ENCODE data around the gene SH2D1B. TPM values are rescaled to one million over a fixed set of nuclear protein-coding genes. Genes with fewer than 3 reads are reported as not detected.
"Not testable (repeated sequence)": the region's sequence is repeated elsewhere in the genome, so short reads cannot be mapped to it uniquely, and the experiment has no call there.

SH2D1B gene
- total RNA-seq, 2 donors from 2014 or later, result not detected

- H3K36me3 ChIP-seq (ENCODE audit: control insufficient read depth, insufficient read depth, low read length); H3K36me3 Mint-ChIP-seq (ENCODE audit: low read depth); H3K27me3 Mint-ChIP-seq (ENCODE audit: insufficient read depth); DNase-seq; H3K27me3 ChIP-seq (ENCODE audit: control insufficient read depth, insufficient read depth, low read length, poor library complexity, severe bottlenecking); H3K9ac ChIP-seq (ENCODE audit: extremely low read depth, low read length, poor library complexity, severe bottlenecking); H3K27ac ChIP-seq (ENCODE audit: low read depth, low read length); H3K4me3 ChIP-seq (ENCODE audit: low read length); H3K27ac Mint-ChIP-seq; H3K4me3 Mint-ChIP-seq; H3K4me1 ChIP-seq (ENCODE audit: control insufficient read depth, insufficient read depth, low read length): not testable (repeated sequence)
- 93% methylated on average over 7 of the region's 7 CpGs for WGBS, 2 experiments (ENCODE audit: insufficient coverage in 1 of 2, insufficient read length in 1 of 2)
- Mint-ChIP-seq H3K4me1 (peaks cover 13% of the 10 kb centered on the region), H3K9me3 (peaks cover 17% of the 10 kb centered on the region)
- H3K9me3 ChIP-seq (ENCODE audit: control insufficient read depth, low read length), result peaks cover 12% of the 10 kb centered on the region
Observed at GRCh38 chr1:162418584-162418983, 6.6 kb upstream of the SH2D1B start.

DNA sequence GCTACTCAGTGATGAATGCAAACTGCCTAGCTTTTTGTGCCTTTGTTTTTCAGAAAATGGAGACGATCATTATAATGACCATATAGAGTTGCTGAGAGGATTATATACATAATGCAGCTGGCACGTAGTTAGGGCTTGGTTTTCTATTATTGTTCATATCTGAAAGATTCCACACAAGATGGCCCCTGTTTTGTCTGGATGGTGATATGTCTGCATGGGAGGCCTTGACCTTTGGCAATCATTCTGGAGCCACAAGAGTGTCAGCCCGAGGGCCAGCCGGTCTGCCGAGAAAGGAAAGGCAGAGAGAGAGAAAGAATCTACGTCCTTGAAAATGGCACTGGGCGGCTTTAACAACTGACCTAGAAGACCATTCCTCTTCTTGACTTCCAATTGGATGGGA is 5.7 kb upstream of the SH2D1B start:
- TF ChIP-seq, protein P1, sequence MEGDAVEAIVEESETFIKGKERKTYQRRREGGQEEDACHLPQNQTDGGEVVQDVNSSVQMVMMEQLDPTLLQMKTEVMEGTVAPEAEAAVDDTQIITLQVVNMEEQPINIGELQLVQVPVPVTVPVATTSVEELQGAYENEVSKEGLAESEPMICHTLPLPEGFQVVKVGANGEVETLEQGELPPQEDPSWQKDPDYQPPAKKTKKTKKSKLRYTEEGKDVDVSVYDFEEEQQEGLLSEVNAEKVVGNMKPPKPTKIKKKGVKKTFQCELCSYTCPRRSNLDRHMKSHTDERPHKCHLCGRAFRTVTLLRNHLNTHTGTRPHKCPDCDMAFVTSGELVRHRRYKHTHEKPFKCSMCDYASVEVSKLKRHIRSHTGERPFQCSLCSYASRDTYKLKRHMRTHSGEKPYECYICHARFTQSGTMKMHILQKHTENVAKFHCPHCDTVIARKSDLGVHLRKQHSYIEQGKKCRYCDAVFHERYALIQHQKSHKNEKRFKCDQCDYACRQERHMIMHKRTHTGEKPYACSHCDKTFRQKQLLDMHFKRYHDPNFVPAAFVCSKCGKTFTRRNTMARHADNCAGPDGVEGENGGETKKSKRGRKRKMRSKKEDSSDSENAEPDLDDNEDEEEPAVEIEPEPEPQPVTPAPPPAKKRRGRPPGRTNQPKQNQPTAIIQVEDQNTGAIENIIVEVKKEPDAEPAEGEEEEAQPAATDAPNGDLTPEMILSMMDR (conservative IDR thresholded peaks at IDR 0.05), result no peak
- WGBS, 2 experiments (ENCODE audit: insufficient coverage in 1 of 2, insufficient read length in 1 of 2), result 92 to 94% methylated on average over 5 to 7 of the region's 7 CpGs

GRCh38 chr1:162416909-162417308 is 5.0 kb upstream of the SH2D1B start:
- Mint-ChIP-seq H3K36me3 (ENCODE audit: low read depth) (peaks cover 9% of the 10 kb centered on the region), H3K9me3 (peaks cover 17% of the 10 kb centered on the region), H3K4me1 (peaks cover 24% of the 10 kb centered on the region), H3K27me3 (ENCODE audit: insufficient read depth) (peaks cover 1% of the 10 kb centered on the region), H3K4me3 (no peak overlapping the region), H3K27ac (no peak overlapping the region)
- 82 to 89% methylated on average over 2 of the region's 2 CpGs for WGBS, 2 experiments (ENCODE audit: insufficient coverage in 1 of 2, insufficient read length in 1 of 2)
- TF ChIP-seq, protein P1 (conservative IDR thresholded peaks at IDR 0.05), result no peak
- Histone ChIP-seq H3K9me3 (ENCODE audit: control insufficient read depth, low read length) (peaks cover 12% of the 10 kb centered on the region), H3K36me3 (ENCODE audit: control insufficient read depth, insufficient read depth, low read length) (no peaks in the 10 kb centered on the region), H3K4me1 (ENCODE audit: control insufficient read depth, insufficient read depth, low read length) (peaks cover 14% of the 10 kb centered on the region), H3K27ac (ENCODE audit: low read depth, low read length) (no peak overlapping the region), H3K4me3 (ENCODE audit: low read length) (no peak overlapping the region), H3K9ac (ENCODE audit: extremely low read depth, low read length, poor library complexity, severe bottlenecking) (no peak overlapping the region), H3K27me3 (ENCODE audit: control insufficient read depth, insufficient read depth, low read length, poor library complexity, severe bottlenecking) (no peaks in the 10 kb centered on the region)
- DNase-seq, result no peak

More for the DNA sequence above, 5.7 kb upstream of the SH2D1B start:
- Histone ChIP-seq H3K27me3 (ENCODE audit: control insufficient read depth, insufficient read depth, low read length, poor library complexity, severe bottlenecking) (no peaks in the 10 kb centered on the region), H3K36me3 (ENCODE audit: control insufficient read depth, insufficient read depth, low read length) (no peaks in the 10 kb centered on the region), H3K9ac (ENCODE audit: extremely low read depth, low read length, poor library complexity, severe bottlenecking) (no peak overlapping the region), H3K4me1 (ENCODE audit: control insufficient read depth, insufficient read depth, low read length) (peaks cover 12% of the 10 kb centered on the region), H3K27ac (ENCODE audit: low read depth, low read length) (no peak overlapping the region), H3K9me3 (ENCODE audit: control insufficient read depth, low read length) (peaks cover 12% of the 10 kb centered on the region), H3K4me3 (ENCODE audit: low read length) (no peak overlapping the region)
- peaks cover 3% of the 10 kb centered on the region for H3K27me3 Mint-ChIP-seq (ENCODE audit: insufficient read depth)
- H3K9me3 Mint-ChIP-seq, result peaks cover 17% of the 10 kb centered on the region
- H3K27ac Mint-ChIP-seq, result no peak overlapping the region
- H3K4me1 Mint-ChIP-seq, result peaks cover 18% of the 10 kb centered on the region
- DNase-seq, result no peak
- peaks cover 9% of the 10 kb centered on the region for H3K36me3 Mint-ChIP-seq (ENCODE audit: low read depth)
- no peak overlapping the region for H3K4me3 Mint-ChIP-seq

GRCh38 chr1:162416215-162416614 is 4.3 kb upstream of the SH2D1B start:
- peaks cover 29% of the 10 kb centered on the region for H3K4me1 Mint-ChIP-seq
- H3K27me3 Mint-ChIP-seq (ENCODE audit: insufficient read depth), result no peaks in the 10 kb centered on the region
- Histone ChIP-seq H3K4me3 (ENCODE audit: low read length) (no peak overlapping the region), H3K9ac (ENCODE audit: extremely low read depth, low read length, poor library complexity, severe bottlenecking) (no peak overlapping the region), H3K27ac (ENCODE audit: low read depth, low read length) (no peak overlapping the region), H3K4me1 (ENCODE audit: control insufficient read depth, insufficient read depth, low read length) (peaks cover 15% of the 10 kb centered on the region), H3K27me3 (ENCODE audit: control insufficient read depth, insufficient read depth, low read length, poor library complexity, severe bottlenecking) (no peaks in the 10 kb centered on the region), H3K36me3 (ENCODE audit: control insufficient read depth, insufficient read depth, low read length) (no peaks in the 10 kb centered on the region), H3K9me3 (ENCODE audit: control insufficient read depth, low read length) (peaks cover 12% of the 10 kb centered on the region)
- H3K27ac Mint-ChIP-seq, result no peak overlapping the region
- TF ChIP-seq, protein P1 (conservative IDR thresholded peaks at IDR 0.05), result no peak
- no peak for DNase-seq
- peaks cover 9% of the 10 kb centered on the region for H3K36me3 Mint-ChIP-seq (ENCODE audit: low read depth)
- H3K4me3 Mint-ChIP-seq, result no peak overlapping the region
- H3K9me3 Mint-ChIP-seq, result peaks cover 17% of the 10 kb centered on the region
